Activated T-cell treated with anti-CD3 and anti-CD28 coated beads, Interleukin-2, amount 50 U/mL, for 4 hours (primary cell): Measurements from ENCODE around the gene NIPAL3. TPM values are rescaled to one million over a fixed set of nuclear protein-coding genes. Genes with fewer than 3 reads are reported as not detected.
"Not testable (repeated sequence)": the region's sequence is repeated elsewhere in the genome, so short reads cannot be mapped to it uniquely, and the experiment has no call there.

ENCODE experiments used
- ATAC-seq, 2 donors: fragments of 200-7000 bp; cut with Tn5 transposase; one replicate each; pipeline ENCODE4 v1.10.0; 2021
- DNase-seq: peaks from one replicate; pipeline ENCODE4 v3.0.0-alpha.2; 2020
- H3K27me3 Mint-ChIP-seq: one replicate; pipeline ENCODE4 v1.8.0; 2021; ENCODE audit warnings: low read depth, mixed read lengths
- H3K36me3 Mint-ChIP-seq: one replicate; pipeline ENCODE4 v1.8.0; 2022; ENCODE audit warnings: mixed read lengths; ENCODE audit not compliant: insufficient read depth
- H3K4me1 Mint-ChIP-seq: one replicate; pipeline ENCODE4 v1.8.0; 2021; ENCODE audit warnings: low read depth, mixed read lengths
- H3K4me3 Mint-ChIP-seq: one replicate; pipeline ENCODE4 v1.8.0; 2021; ENCODE audit warnings: mild to moderate bottlenecking, moderate library complexity, mixed read lengths
- H3K9me3 Mint-ChIP-seq: one replicate; pipeline ENCODE4 v1.8.0; 2021; ENCODE audit warnings: mixed read lengths
- total RNA-seq, 3 donors: library from RNA; stranded (reverse); gene quantifications; one replicate each; pipeline ENCODE4 v1.2.1, GENCODE V29; 2021

NIPAL3 gene
- total RNA-seq, 3 donors from 2014 or later: 24.0 to 31.8 (median 26.8) TPM

- DNase-seq (no peak), ATAC-seq (no peak)
- Mint-ChIP-seq H3K36me3 (peaks cover 23% of the 10 kb centered on the region), H3K9me3 (no peaks in the 10 kb centered on the region), H3K27me3 (no peaks in the 10 kb centered on the region), H3K4me3 (peak overlapping the region; percentile 66), H3K4me1 (peaks cover 76% of the 10 kb centered on the region)
Observed at GRCh38 chr1:24506691-24507381, 91.2 kb downstream of the NIPAL3 start.

GRCh38 chr1:24507405-24507804 lies 91.8 kb downstream of the NIPAL3 start:
- H3K27me3 Mint-ChIP-seq: no peaks in the 10 kb centered on the region
- peaks cover 79% of the 10 kb centered on the region for H3K4me1 Mint-ChIP-seq
- DNase-seq (no peak), ATAC-seq (no peak)
- no peaks in the 10 kb centered on the region for H3K9me3 Mint-ChIP-seq
- peak overlapping the region; percentile 66 for H3K4me3 Mint-ChIP-seq
- H3K36me3 Mint-ChIP-seq: peaks cover 23% of the 10 kb centered on the region

- H3K27me3 Mint-ChIP-seq: no peaks in the 10 kb centered on the region
- H3K36me3 Mint-ChIP-seq: peaks cover 23% of the 10 kb centered on the region
- no peak for ATAC-seq
- H3K9me3 Mint-ChIP-seq: no peaks in the 10 kb centered on the region
- peak overlapping the region; percentile 0 for H3K4me3 Mint-ChIP-seq
- DNase-seq: no peak
- peaks cover 83% of the 10 kb centered on the region for H3K4me1 Mint-ChIP-seq
Observed at GRCh38 chr1:24508911-24509310, 93.3 kb downstream of the NIPAL3 start.

DNA sequence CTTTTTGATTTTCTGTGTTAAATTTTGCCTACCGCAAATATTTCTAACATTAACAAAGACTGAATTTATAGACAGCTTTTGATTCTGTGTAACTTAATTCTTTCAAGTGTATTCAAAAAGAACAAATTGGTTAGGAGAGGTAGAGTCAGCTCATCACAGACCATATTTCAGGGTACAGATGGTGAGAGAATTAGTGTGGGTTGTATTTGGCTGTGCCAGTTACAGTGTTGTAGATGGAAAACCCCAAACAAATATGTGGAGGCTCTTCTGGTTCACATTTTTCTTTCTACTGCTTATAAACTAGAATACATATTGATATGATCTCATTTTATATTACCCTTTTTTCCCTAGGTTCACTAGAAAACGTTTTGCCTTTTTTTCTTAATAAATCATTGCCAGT lies 98.1 kb downstream of the NIPAL3 start:
- peaks cover 68% of the 10 kb centered on the region for H3K4me1 Mint-ChIP-seq
- peaks cover 39% of the 10 kb centered on the region for H3K36me3 Mint-ChIP-seq
- DNase-seq (no peak), ATAC-seq (no peak)
- H3K9me3 Mint-ChIP-seq: no peaks in the 10 kb centered on the region
- H3K27me3 Mint-ChIP-seq: no peaks in the 10 kb centered on the region
- H3K4me3 Mint-ChIP-seq: no peak overlapping the region

GRCh38 chr1:24514946-24515345 lies 99.3 kb downstream of the NIPAL3 start:
- H3K27me3 Mint-ChIP-seq: no peaks in the 10 kb centered on the region
- DNase-seq (no peak), ATAC-seq (no peak)
- no peaks in the 10 kb centered on the region for H3K9me3 Mint-ChIP-seq
- H3K36me3 Mint-ChIP-seq: peaks cover 35% of the 10 kb centered on the region
- H3K4me1 Mint-ChIP-seq: peaks cover 63% of the 10 kb centered on the region
- H3K4me3 Mint-ChIP-seq: no peak overlapping the region

GRCh38 chr1:24515671-24516209 lies 100.1 kb downstream of the NIPAL3 start:
- ATAC-seq, H3K9me3 Mint-ChIP-seq, DNase-seq, H3K27me3 Mint-ChIP-seq, H3K4me3 Mint-ChIP-seq: not testable (repeated sequence)
- Mint-ChIP-seq H3K4me1 (peaks cover 59% of the 10 kb centered on the region), H3K36me3 (peaks cover 37% of the 10 kb centered on the region)

DNA sequence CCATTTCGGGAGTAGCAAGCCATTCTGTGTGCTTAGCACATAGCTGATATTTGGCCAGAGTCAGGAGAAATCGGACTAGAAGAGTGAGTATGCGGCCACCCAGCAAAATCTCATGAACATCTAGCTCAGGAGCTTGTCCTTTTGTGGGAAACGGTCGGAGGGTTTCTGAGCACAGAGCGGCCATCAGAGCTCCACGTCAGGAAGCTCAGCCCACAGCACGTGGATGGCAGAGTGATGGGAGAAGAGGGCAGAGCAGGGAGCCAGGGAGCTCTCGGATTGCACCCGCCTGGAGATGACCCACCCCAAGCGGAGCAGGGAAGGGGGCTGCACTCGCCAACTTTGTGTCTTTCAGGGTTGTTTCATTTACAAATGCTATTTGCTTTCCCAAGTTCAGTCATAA lies 100.9 kb downstream of the NIPAL3 start:
- Mint-ChIP-seq H3K36me3 (peaks cover 33% of the 10 kb centered on the region), H3K27me3 (no peaks in the 10 kb centered on the region), H3K4me3 (no peak overlapping the region), H3K9me3 (peaks cover 4% of the 10 kb centered on the region), H3K4me1 (peaks cover 56% of the 10 kb centered on the region)
- DNase-seq (no peak), ATAC-seq (no peak)

DNA sequence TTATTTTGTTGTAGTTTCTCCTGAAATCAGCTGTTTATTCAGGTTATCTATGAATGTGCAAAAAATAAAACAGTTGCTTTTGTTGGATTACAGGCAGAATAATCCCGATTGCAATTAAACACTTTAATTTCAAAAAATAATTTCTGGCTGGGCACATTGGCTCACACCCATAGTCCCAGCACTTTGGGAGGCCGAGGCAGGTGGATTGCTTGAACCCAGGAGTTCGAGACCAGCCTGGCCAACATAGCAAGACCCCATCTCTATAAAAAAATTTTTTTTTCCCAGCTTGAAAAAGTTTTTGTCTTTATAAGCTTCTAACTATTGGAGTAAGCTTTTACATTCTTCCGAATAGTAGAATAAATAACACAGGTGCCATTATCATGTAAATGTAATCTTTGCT lies 102.3 kb downstream of the NIPAL3 start:
- no peak for DNase-seq
- Mint-ChIP-seq H3K4me3 (no peak overlapping the region), H3K27me3 (no peaks in the 10 kb centered on the region), H3K36me3 (peaks cover 29% of the 10 kb centered on the region), H3K4me1 (peaks cover 46% of the 10 kb centered on the region), H3K9me3 (peaks cover 4% of the 10 kb centered on the region)
- no peak for ATAC-seq

DNA sequence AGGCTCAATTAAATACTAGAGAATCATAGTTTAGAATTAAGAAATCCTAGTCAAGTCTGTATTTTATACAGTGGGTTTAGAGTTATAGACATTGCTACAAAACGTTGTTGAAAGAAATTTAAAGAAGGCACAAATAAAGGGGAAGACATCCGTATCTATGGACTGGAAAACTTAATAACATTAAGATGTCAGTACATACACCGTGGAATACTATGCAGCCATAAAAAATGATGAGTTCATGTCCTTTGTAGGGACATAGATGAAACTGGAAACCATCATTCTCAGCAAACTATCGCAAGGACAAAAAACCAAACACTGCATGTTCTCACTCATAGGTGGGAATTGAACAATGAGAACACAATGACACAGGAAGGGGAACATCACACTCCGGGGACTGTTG lies 104.7 kb downstream of the NIPAL3 start:
- H3K27me3 Mint-ChIP-seq, H3K9me3 Mint-ChIP-seq, DNase-seq, ATAC-seq, H3K4me3 Mint-ChIP-seq: not testable (repeated sequence)
- H3K36me3 Mint-ChIP-seq: peaks cover 26% of the 10 kb centered on the region
- peaks cover 44% of the 10 kb centered on the region for H3K4me1 Mint-ChIP-seq

Other genes starting within 250 kb of the NIPAL3 start
- gene IFNLR1, start 228.5 kb upstream of the NIPAL3 start, total RNA-seq: 1 to 10 TPM; 3.4 to 5.1 (median 4.6) TPM
- not detected for gene GRHL3, start 96.4 kb upstream of the NIPAL3 start, total RNA-seq
- 1 to 10 TPM; 3.2 to 4.2 (median 3.9) TPM for gene STPG1, start 2.0 kb upstream of the NIPAL3 start, total RNA-seq
- 10 to 100 TPM; 45.0 to 51.7 (median 47.4) TPM for gene RCAN3, start 87.0 kb downstream of the NIPAL3 start, total RNA-seq
- gene NCMAP, start 140.3 kb downstream of the NIPAL3 start, total RNA-seq: under 1 TPM in 2 of 3 donors, not detected in 1; 0.08 to 0.10 TPM
- 100 to 1,000 TPM; 202 to 215 (median 202) TPM for gene SRRM1, start 227.5 kb downstream of the NIPAL3 start, total RNA-seq